Vagina (tissue), 2 donors: ENCODE results near the gene MBD4.

Source experiments
- CTCF ChIP-seq, 3 experiments: fragments of 450-650 bp in 2 of 3; fragments of 200-600 bp in 1 of 3; sonication (generic) in 1 of 3; IDR thresholded peaks; one replicate each; pipeline ENCODE4 v1.5.1; 2017 to 2019; ENCODE audit warnings: antibody characterized with exemption in 3 of 3, mild to moderate bottlenecking in 2 of 3, moderate library complexity in 2 of 3
- POLR2A ChIP-seq, 2 donors: fragments of 450-650 bp; IDR thresholded peaks; one replicate each; pipeline ENCODE4 v1.6.1; 2017; ENCODE audit warnings: antibody characterized with exemption in 2 of 2, mild to moderate bottlenecking in 2 of 2, moderate library complexity in 2 of 2
- POLR2AphosphoS5 ChIP-seq, 2 donors: sonication (generic); formaldehyde crosslinking; IDR thresholded peaks; one replicate each; pipeline ENCODE4 v1.9.0; 2017; ENCODE audit warnings: antibody characterized with exemption in 2 of 2, mild to moderate bottlenecking in 2 of 2, low read depth in 1 of 2; ENCODE audit not compliant: insufficient read depth in 1 of 2

GRCh38 chr3:129428007-129428375 lies 11.8 kb downstream of the MBD4 start:
- TF ChIP-seq POLR2AphosphoS5 (IDR thresholded peaks at IDR 0.05; ENCODE audit: insufficient read depth in 1 of 2, low read depth in 1 of 2) (no peak), CTCF (IDR thresholded peaks at IDR 0.05) (no peak), POLR2A (IDR thresholded peaks at IDR 0.05) (no peak)
